Neuronal stem cell (in vitro differentiated cells): ENCODE measurements around the gene AGAP1.

ENCODE experiments used
- DNase-seq: peaks from one replicate; pipeline ENCODE4 v3.0.0-alpha.2; 2013; ENCODE audit warnings: low spot score
- H2AFZ ChIP-seq: one replicate; pipeline ENCODE4 v1.6.1; 2013; ENCODE audit warnings: mild to moderate bottlenecking, low read length, inconsistent platforms
- H2AK5ac ChIP-seq: 2 replicates; pipeline ENCODE4 v1.6.1; 2013; ENCODE audit warnings: low read depth, mild to moderate bottlenecking, inconsistent platforms, low read length, moderate library complexity, mixed read lengths
- H2BK120ac ChIP-seq: 2 replicates; pipeline ENCODE4 v1.6.1; 2013; ENCODE audit warnings: low read depth, mild to moderate bottlenecking, inconsistent platforms, low read length, moderate library complexity, mixed read lengths
- H2BK12ac ChIP-seq: one replicate; pipeline ENCODE4 v1.6.1; 2013; ENCODE audit warnings: low read length, inconsistent platforms
- H2BK15ac ChIP-seq: 2 replicates; pipeline ENCODE4 v1.6.1; 2013; ENCODE audit warnings: mild to moderate bottlenecking, low read length, inconsistent platforms, mixed read lengths
- H2BK5ac ChIP-seq: one replicate; pipeline ENCODE4 v1.6.1; 2013; ENCODE audit warnings: inconsistent platforms, mild to moderate bottlenecking, low read length, moderate library complexity
- H3K14ac ChIP-seq: one replicate; pipeline ENCODE4 v1.6.1; 2013; ENCODE audit warnings: low read length, inconsistent platforms
- H3K18ac ChIP-seq: 2 replicates; pipeline ENCODE4 v1.6.1; 2013; ENCODE audit warnings: low read length, inconsistent platforms
- H3K23ac ChIP-seq: 2 replicates; pipeline ENCODE4 v1.6.1; 2013; ENCODE audit warnings: low read depth, mild to moderate bottlenecking, mixed read lengths, low read length, inconsistent platforms; ENCODE audit not compliant: poor library complexity
- H3K27ac ChIP-seq: replicated peaks from 3 replicates; pipeline ENCODE4 v1.5.1; 2013; ENCODE audit warnings: low read length, inconsistent platforms
- H3K27me3 ChIP-seq, 3 experiments: 2 replicates each; pipeline ENCODE4 v1.6.1; 2013; ENCODE audit warnings: low read length in 3 of 3, mild to moderate bottlenecking in 2 of 3, inconsistent platforms in 1 of 3, low read depth in 1 of 3, mixed read lengths in 1 of 3, moderate library complexity in 1 of 3; ENCODE audit not compliant: control insufficient read depth in 3 of 3, insufficient read depth in 3 of 3
- H3K36me3 ChIP-seq, 2 donors: replicated peaks in 1 of 2; 2 replicates each; pipeline ENCODE4 v1.6.1; 2013; ENCODE audit warnings: low read length in 2 of 2; ENCODE audit not compliant: control insufficient read depth in 2 of 2, insufficient read depth in 2 of 2
- H3K4ac ChIP-seq: 2 replicates; pipeline ENCODE4 v1.6.1; 2013; ENCODE audit warnings: inconsistent platforms, mild to moderate bottlenecking, low read length, moderate library complexity
- H3K4me1 ChIP-seq, 2 donors: 1 replicate in 1 of 2; 2 replicates in 1 of 2; pipeline ENCODE4 v1.6.1; 2013; ENCODE audit warnings: low read length in 2 of 2, low read depth in 1 of 2; ENCODE audit not compliant: control insufficient read depth in 2 of 2, insufficient read depth in 1 of 2
- H3K4me2 ChIP-seq: one replicate; pipeline ENCODE4 v1.6.1; 2013; ENCODE audit warnings: mild to moderate bottlenecking, low read length, inconsistent platforms; ENCODE audit not compliant: insufficient read depth, poor library complexity, severe bottlenecking
- H3K4me3 ChIP-seq, 2 donors: 2 replicates each; pipeline ENCODE4 v1.5.1; 2013; ENCODE audit warnings: low read length in 2 of 2, mild to moderate bottlenecking in 2 of 2, inconsistent platforms in 1 of 2, moderate library complexity in 1 of 2
- H3K79me1 ChIP-seq: one replicate; pipeline ENCODE4 v1.6.1; 2013; ENCODE audit warnings: low read depth, mild to moderate bottlenecking, inconsistent platforms, low read length, moderate library complexity
- H3K9ac ChIP-seq: one replicate; pipeline ENCODE4 v1.6.1; 2013; ENCODE audit warnings: mild to moderate bottlenecking, low read depth, low read length, inconsistent platforms; ENCODE audit not compliant: poor library complexity
- H3K9me3 ChIP-seq, 2 donors: replicated peaks in 1 of 2; 2 replicates each; pipeline versions ENCODE3 to v1.6.1; 2013; ENCODE audit warnings: low read length in 2 of 2, mild to moderate bottlenecking in 2 of 2, inconsistent platforms in 1 of 2, low read depth in 1 of 2, mixed read lengths in 1 of 2, moderate library complexity in 1 of 2; ENCODE audit not compliant: control insufficient read depth in 2 of 2, insufficient read depth in 1 of 2
- H4K8ac ChIP-seq: one replicate; pipeline ENCODE4 v1.6.1; 2013; ENCODE audit warnings: low read depth, mild to moderate bottlenecking, inconsistent platforms, low read length, moderate library complexity
- H4K91ac ChIP-seq: one replicate; pipeline ENCODE4 v1.6.1; 2013; ENCODE audit warnings: low read length, low read depth, mild to moderate bottlenecking, inconsistent platforms; ENCODE audit not compliant: poor library complexity
- WGBS, 2 donors: extraction: QIAGEN DNeasy Blood & Tissue Kit; methylation state at CpG; one replicate each; pipeline ENCODE4 v1.1.7; 2013; ENCODE audit warnings: missing lambda C conversion rate in 2 of 2, mixed read lengths in 1 of 2; ENCODE audit not compliant: insufficient read length in 2 of 2, insufficient replicate concordance in 1 of 2; ENCODE audit errors: extremely low coverage in 2 of 2; 5-methylcytosine and 5-hydroxymethylcytosine counted together

AGAP1 gene

GRCh38 chr2:235860111-235860510 lies 366.3 kb downstream of the AGAP1 start:
- no peak for DNase-seq
- no peak overlapping the region for H2AFZ ChIP-seq
- H3K4ac ChIP-seq: no peak overlapping the region
- H4K91ac ChIP-seq: no peak overlapping the region
- H3K27me3 ChIP-seq: no peaks in the 10 kb centered on the region
- H3K4me3 ChIP-seq: no peak overlapping the region
- no peak overlapping the region for H3K23ac ChIP-seq
- no peak overlapping the region for H3K18ac ChIP-seq
- no peak overlapping the region for H2BK12ac ChIP-seq
- no peak overlapping the region for H3K4me2 ChIP-seq
- H3K27ac ChIP-seq: no peak overlapping the region
- WGBS, 2 donors: no CpG with 5 or more reads among the region's 5 CpGs
- H2AK5ac ChIP-seq: no peak overlapping the region
- H2BK120ac ChIP-seq: no peak overlapping the region
- H2BK15ac ChIP-seq: no peak overlapping the region
- peaks cover 4 to 16% of the 10 kb centered on the region in 2 donors for H3K4me1 ChIP-seq
- H3K14ac ChIP-seq: no peak overlapping the region
- no peak overlapping the region for H3K9ac ChIP-seq
- no peaks in the 10 kb centered on the region for H3K79me1 ChIP-seq
- no peak overlapping the region for H4K8ac ChIP-seq
- peaks cover 0 to 1% of the 10 kb centered on the region in 2 donors for H3K9me3 ChIP-seq
- no peak overlapping the region for H2BK5ac ChIP-seq
- peaks cover 5 to 16% of the 10 kb centered on the region in 2 donors for H3K36me3 ChIP-seq

GRCh38 chr2:235860871-235861270 lies 367.0 kb downstream of the AGAP1 start:
- Histone ChIP-seq H4K91ac (no peak overlapping the region), H3K18ac (no peak overlapping the region), H3K4me2 (no peak overlapping the region), H2BK120ac (no peak overlapping the region), H3K27me3 (no peaks in the 10 kb centered on the region), H3K14ac (no peak overlapping the region), H3K4ac (no peak overlapping the region), H3K79me1 (no peaks in the 10 kb centered on the region), H3K27ac (no peak overlapping the region), H2AK5ac (no peak overlapping the region), H3K23ac (no peak overlapping the region), H3K4me3 (no peak overlapping the region), H3K4me1 (peaks cover 6 to 16% of the 10 kb centered on the region in 2 donors), H2BK15ac (no peak overlapping the region), H4K8ac (no peak overlapping the region), H2AFZ (no peak overlapping the region), H3K36me3 (peaks cover 5 to 16% of the 10 kb centered on the region in 2 donors), H2BK12ac (no peak overlapping the region), H3K9ac (no peak overlapping the region), H3K9me3 (peaks cover 0 to 1% of the 10 kb centered on the region in 2 donors), H2BK5ac (no peak overlapping the region)
- DNase-seq: no peak
- no CpG with 5 or more reads among the region's 3 CpGs for WGBS, 2 donors

GRCh38 chr2:235861383-235861782 lies 367.5 kb downstream of the AGAP1 start:
- Histone ChIP-seq H3K4ac (no peak overlapping the region), H2BK15ac (no peak overlapping the region), H3K36me3 (peaks cover 3 to 20% of the 10 kb centered on the region in 2 donors), H3K9me3 (no peaks in the 10 kb centered on the region), H3K9ac (no peak overlapping the region), H3K4me1 (peaks cover 6 to 16% of the 10 kb centered on the region in 2 donors), H4K91ac (no peak overlapping the region), H3K79me1 (no peaks in the 10 kb centered on the region), H3K14ac (no peak overlapping the region), H2BK5ac (no peak overlapping the region), H3K27me3 (no peaks in the 10 kb centered on the region), H3K27ac (no peak overlapping the region), H3K4me2 (no peak overlapping the region), H2AFZ (no peak overlapping the region), H2BK12ac (no peak overlapping the region), H3K4me3 (no peak overlapping the region), H2AK5ac (no peak overlapping the region), H4K8ac (no peak overlapping the region), H3K23ac (no peak overlapping the region), H2BK120ac (no peak overlapping the region), H3K18ac (no peak overlapping the region)
- no CpG with 5 or more reads among the region's 3 CpGs for WGBS, 2 donors
- no peak for DNase-seq

- no peak for DNase-seq
- no peak overlapping the region for H2BK120ac ChIP-seq
- no peak overlapping the region for H2AK5ac ChIP-seq
- no peak overlapping the region for H2BK15ac ChIP-seq
- no peak overlapping the region for H2BK5ac ChIP-seq
- H4K91ac ChIP-seq: no peak overlapping the region
- peaks cover 0 to 17% of the 10 kb centered on the region in 2 donors for H3K36me3 ChIP-seq
- H3K79me1 ChIP-seq: no peaks in the 10 kb centered on the region
- no peak overlapping the region for H3K4ac ChIP-seq
- no peak overlapping the region for H3K18ac ChIP-seq
- H2BK12ac ChIP-seq: no peak overlapping the region
- H3K27me3 ChIP-seq: no peaks in the 10 kb centered on the region
- H3K4me1 ChIP-seq: peaks cover 6 to 13% of the 10 kb centered on the region in 2 donors
- peaks cover 0 to 3% of the 10 kb centered on the region in 2 donors for H3K9me3 ChIP-seq
- no peak overlapping the region for H3K23ac ChIP-seq
- H3K14ac ChIP-seq: peak overlapping the region; percentile 83
- no CpG with 5 or more reads among the region's 11 CpGs for WGBS, 2 donors
- no peak overlapping the region for H3K4me3 ChIP-seq
- no peak overlapping the region for H3K27ac ChIP-seq
- no peak overlapping the region for H2AFZ ChIP-seq
- peak overlapping the region; percentile 8 for H3K9ac ChIP-seq
- H3K4me2 ChIP-seq: no peak overlapping the region
- H4K8ac ChIP-seq: no peak overlapping the region
Measured at GRCh38 chr2:235863414-235863813, 369.6 kb downstream of the AGAP1 start.
